Mucosa of stomach (tissue), 1 donor: Measurements from ENCODE around the gene IGSF9B.
"Not testable (repeated sequence)": the region's sequence is repeated elsewhere in the genome, so short reads cannot be mapped to it uniquely, and the experiment has no call there.

Experiments used
- H3K27me3 ChIP-seq: one replicate; pipeline ENCODE4 v1.7.0; 2013; ENCODE audit warnings: mild to moderate bottlenecking, low read length; ENCODE audit not compliant: control insufficient read depth, insufficient read depth
- H3K36me3 ChIP-seq: one replicate; pipeline ENCODE4 v1.7.0; 2013; ENCODE audit warnings: low read length; ENCODE audit not compliant: control insufficient read depth, insufficient read depth
- H3K4me1 ChIP-seq: one replicate; pipeline ENCODE4 v1.7.0; 2013; ENCODE audit warnings: mild to moderate bottlenecking, low read length; ENCODE audit not compliant: control insufficient read depth, insufficient read depth
- H3K4me3 ChIP-seq: one replicate; pipeline ENCODE4 v1.7.0; 2013; ENCODE audit warnings: low read length
- H3K9ac ChIP-seq: one replicate; pipeline ENCODE4 v1.7.0; 2013; ENCODE audit warnings: mild to moderate bottlenecking, low read length, moderate library complexity
- H3K9me3 ChIP-seq: one replicate; pipeline ENCODE4 v1.7.0; 2013; ENCODE audit warnings: mild to moderate bottlenecking, low read length, moderate library complexity; ENCODE audit not compliant: control insufficient read depth
- donor health status: Pancreatic carcinoma.

IGSF9B gene

GRCh38 chr11:133956650-133957633 is at the start of gene IGSF9B:
IGSF9B (minus strand) TSS chr11:133956968; CDS start chr11:133956754, 214 bp downstream.
- H3K9me3 ChIP-seq = no peaks in the 10 kb centered on the region
- H3K27me3 ChIP-seq = peaks cover 42% of the 10 kb centered on the region
- peak within 1 kb of the TSS; percentile 58 for H3K4me3 ChIP-seq
- no peaks in the 10 kb centered on the region for H3K36me3 ChIP-seq
- peak within 1 kb of the TSS; percentile 62 for H3K9ac ChIP-seq
- peaks cover 19% of the 10 kb centered on the region for H3K4me1 ChIP-seq

- no peak overlapping the region for H3K9ac ChIP-seq
- H3K36me3 ChIP-seq = no peaks in the 10 kb centered on the region
- H3K4me3 ChIP-seq = no peak overlapping the region
- H3K9me3 ChIP-seq = no peaks in the 10 kb centered on the region
- H3K4me1 ChIP-seq = no peaks in the 10 kb centered on the region
- no peaks in the 10 kb centered on the region for H3K27me3 ChIP-seq
Observed at GRCh38 chr11:134004496-134005172, 47.9 kb upstream of the IGSF9B start.

DNA sequence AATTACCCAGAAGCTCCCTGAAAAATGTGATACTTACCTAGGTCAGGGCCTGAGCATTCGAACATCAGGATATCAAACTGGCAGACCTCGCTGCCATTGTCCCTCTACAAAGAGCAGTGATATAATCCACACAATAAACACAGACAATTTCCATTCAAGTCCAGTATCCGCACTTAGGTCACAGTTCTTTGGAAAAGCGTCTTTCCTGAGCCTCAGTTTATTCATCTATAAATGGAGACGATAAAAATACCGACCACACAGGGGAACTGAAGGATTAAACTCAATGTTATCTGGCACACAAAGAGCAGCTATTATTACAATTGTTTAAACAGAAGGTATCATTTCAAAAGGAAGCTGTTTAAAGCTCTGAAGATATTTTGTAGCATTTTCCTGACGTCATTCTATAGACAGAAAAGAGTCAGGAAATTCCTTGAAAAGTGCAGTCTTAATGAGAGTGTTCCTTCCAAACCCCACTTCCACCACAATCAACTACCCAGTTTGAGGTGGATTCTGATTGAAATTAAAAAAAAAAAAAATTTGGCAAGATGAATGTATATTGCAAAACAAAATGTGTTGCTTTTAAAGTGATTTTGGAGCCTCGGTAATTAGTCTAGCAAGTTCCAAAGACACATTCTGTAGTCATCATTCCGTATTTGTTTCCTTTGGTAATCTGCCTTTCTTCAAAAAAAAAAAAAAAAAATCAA is 47.2 kb upstream of the IGSF9B start:
- Histone ChIP-seq H3K9ac (no peak overlapping the region), H3K4me3 (no peak overlapping the region)

GRCh38 chr11:134002819-134003218 is 46.1 kb upstream of the IGSF9B start:
- not testable (repeated sequence) for H3K9me3 ChIP-seq, H3K36me3 ChIP-seq, H3K27me3 ChIP-seq, H3K9ac ChIP-seq, H3K4me3 ChIP-seq, H3K4me1 ChIP-seq

More for the DNA sequence above, 47.2 kb upstream of the IGSF9B start:
- Histone ChIP-seq H3K4me1 (no peaks in the 10 kb centered on the region), H3K27me3 (no peaks in the 10 kb centered on the region), H3K9me3 (no peaks in the 10 kb centered on the region), H3K36me3 (no peaks in the 10 kb centered on the region)

DNA sequence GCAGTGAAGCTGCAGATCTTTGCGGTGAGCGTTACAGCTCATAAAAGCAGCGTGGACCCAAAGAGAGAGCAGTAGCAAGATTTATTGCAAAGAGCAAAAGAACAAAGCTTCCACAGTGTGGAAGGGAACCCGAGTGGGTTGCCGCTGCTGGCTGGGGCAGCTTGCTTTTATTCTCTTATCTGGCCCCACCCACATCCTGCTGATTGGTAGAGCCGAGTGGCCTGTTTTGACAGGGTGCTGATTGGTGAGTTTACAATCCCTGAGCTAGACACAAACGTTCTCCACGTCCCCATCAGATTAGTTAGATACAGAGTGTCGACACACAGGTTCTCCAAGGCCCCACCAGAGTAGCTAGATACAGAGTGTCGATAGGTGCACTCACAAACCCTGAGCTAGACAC is 45.6 kb upstream of the IGSF9B start:
- not testable (repeated sequence) for H3K4me1 ChIP-seq, H3K27me3 ChIP-seq, H3K4me3 ChIP-seq, H3K9me3 ChIP-seq, H3K36me3 ChIP-seq, H3K9ac ChIP-seq

GRCh38 chr11:134001596-134001995 is 44.8 kb upstream of the IGSF9B start:
- no peak overlapping the region for H3K9ac ChIP-seq
- H3K4me3 ChIP-seq = no peak overlapping the region

GRCh38 chr11:134001088-134001487 is 44.3 kb upstream of the IGSF9B start:
- H3K36me3 ChIP-seq = no peaks in the 10 kb centered on the region
- H3K9ac ChIP-seq = no peak overlapping the region
- peaks cover 3% of the 10 kb centered on the region for H3K27me3 ChIP-seq
- no peaks in the 10 kb centered on the region for H3K9me3 ChIP-seq
- H3K4me1 ChIP-seq = no peaks in the 10 kb centered on the region
- no peak overlapping the region for H3K4me3 ChIP-seq

More at GRCh38 chr11:134001596-134001995, 44.8 kb upstream of the IGSF9B start:
- Histone ChIP-seq H3K9me3 (no peaks in the 10 kb centered on the region), H3K4me1 (no peaks in the 10 kb centered on the region), H3K27me3 (peaks cover 3% of the 10 kb centered on the region), H3K36me3 (no peaks in the 10 kb centered on the region)

- no peaks in the 10 kb centered on the region for H3K9me3 ChIP-seq
- H3K4me1 ChIP-seq = no peaks in the 10 kb centered on the region
- no peaks in the 10 kb centered on the region for H3K36me3 ChIP-seq
- no peak overlapping the region for H3K4me3 ChIP-seq
- H3K27me3 ChIP-seq = peaks cover 3% of the 10 kb centered on the region
- H3K9ac ChIP-seq = no peak overlapping the region
Observed at GRCh38 chr11:133999355-133999754, 42.6 kb upstream of the IGSF9B start.

GRCh38 chr11:133997554-133997953 is 40.8 kb upstream of the IGSF9B start:
- no peaks in the 10 kb centered on the region for H3K9me3 ChIP-seq
- H3K36me3 ChIP-seq = no peaks in the 10 kb centered on the region
- peaks cover 3% of the 10 kb centered on the region for H3K27me3 ChIP-seq
- H3K4me3 ChIP-seq = no peak overlapping the region
- H3K4me1 ChIP-seq = no peaks in the 10 kb centered on the region
- H3K9ac ChIP-seq = no peak overlapping the region

GRCh38 chr11:133996671-133997070 is 39.9 kb upstream of the IGSF9B start:
- Histone ChIP-seq H3K4me1 (no peaks in the 10 kb centered on the region), H3K27me3 (peaks cover 3% of the 10 kb centered on the region), H3K9me3 (no peaks in the 10 kb centered on the region), H3K4me3 (no peak overlapping the region), H3K9ac (no peak overlapping the region), H3K36me3 (no peaks in the 10 kb centered on the region)

GRCh38 chr11:133995066-133995465 is 38.3 kb upstream of the IGSF9B start:
- Histone ChIP-seq H3K9ac (no peak overlapping the region), H3K4me1 (no peaks in the 10 kb centered on the region), H3K36me3 (no peaks in the 10 kb centered on the region), H3K9me3 (no peaks in the 10 kb centered on the region), H3K27me3 (peaks cover 3% of the 10 kb centered on the region), H3K4me3 (no peak overlapping the region)

DNA sequence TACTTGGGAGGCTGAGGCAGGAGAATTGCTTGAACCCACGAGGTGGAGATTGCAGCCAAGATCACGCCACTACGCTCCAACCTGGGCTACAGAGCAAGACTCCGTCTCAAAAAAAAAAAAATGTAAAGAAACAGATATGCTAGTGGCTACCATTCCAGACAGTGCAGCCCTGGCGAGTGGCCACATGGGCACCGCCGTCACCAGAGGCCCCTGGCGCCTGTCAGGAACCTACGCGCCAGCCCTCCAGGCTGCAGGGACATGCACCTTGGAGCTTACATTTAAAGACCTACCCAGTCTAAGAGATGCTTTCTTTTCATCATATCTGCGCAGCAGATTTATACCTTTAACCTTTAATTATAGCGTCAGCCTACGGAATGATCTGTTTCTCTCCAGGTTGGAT is 37.2 kb upstream of the IGSF9B start:
- Histone ChIP-seq H3K9me3 (no peaks in the 10 kb centered on the region), H3K9ac (no peak overlapping the region), H3K4me1 (no peaks in the 10 kb centered on the region), H3K4me3 (no peak overlapping the region), H3K27me3 (peaks cover 3% of the 10 kb centered on the region), H3K36me3 (no peaks in the 10 kb centered on the region)
